HG03354 (cell line): ENCODE data around the gene OPALIN.
"Not testable (repeated sequence)": the region's sequence is repeated elsewhere in the genome, so short reads cannot be mapped to it uniquely, and the experiment has no call there.

ENCODE experiments used
- ATAC-seq: cut with Tn5 transposase; IDR thresholded peaks from one replicate; pipeline ENCODE4 v1.9.1; 2021; ENCODE audit warnings: mild to moderate bottlenecking; ENCODE audit not compliant: unreplicated experiment, poor library complexity, severe bottlenecking

Gene OPALIN

DNA sequence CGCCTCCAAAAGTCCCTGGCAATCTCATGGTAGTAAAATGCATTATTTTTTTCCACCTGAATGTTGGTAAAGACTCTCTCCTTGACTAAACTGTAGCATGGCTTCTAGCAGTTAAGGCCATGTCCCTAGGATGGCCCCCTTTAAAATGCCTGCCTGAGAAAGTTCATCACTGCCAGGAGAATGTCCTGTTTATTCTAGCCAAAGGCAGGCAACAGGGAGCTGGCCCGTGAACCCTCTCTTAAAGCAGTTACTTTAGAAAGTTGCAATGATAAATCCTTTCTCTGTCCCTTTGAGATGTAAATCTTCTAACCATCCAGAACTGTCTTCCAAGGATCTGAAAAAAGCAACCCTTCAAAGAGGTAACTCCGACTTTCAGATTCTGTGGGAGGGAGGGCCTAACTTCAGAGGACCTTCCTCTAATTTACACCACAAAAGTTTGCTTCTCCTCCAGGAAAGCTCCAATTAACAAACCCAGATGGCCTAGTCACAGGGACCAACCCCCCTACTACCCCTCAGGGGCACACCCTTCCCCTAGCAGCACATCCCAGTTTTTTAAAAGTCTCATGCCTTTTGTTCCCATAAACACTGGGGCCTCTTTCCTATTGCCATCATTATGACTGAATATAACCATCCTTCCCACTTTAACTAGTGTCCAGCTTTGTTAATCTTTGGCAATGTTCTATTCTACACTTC, 49.0 kb downstream of the OPALIN start:
- no peak for ATAC-seq

DNA sequence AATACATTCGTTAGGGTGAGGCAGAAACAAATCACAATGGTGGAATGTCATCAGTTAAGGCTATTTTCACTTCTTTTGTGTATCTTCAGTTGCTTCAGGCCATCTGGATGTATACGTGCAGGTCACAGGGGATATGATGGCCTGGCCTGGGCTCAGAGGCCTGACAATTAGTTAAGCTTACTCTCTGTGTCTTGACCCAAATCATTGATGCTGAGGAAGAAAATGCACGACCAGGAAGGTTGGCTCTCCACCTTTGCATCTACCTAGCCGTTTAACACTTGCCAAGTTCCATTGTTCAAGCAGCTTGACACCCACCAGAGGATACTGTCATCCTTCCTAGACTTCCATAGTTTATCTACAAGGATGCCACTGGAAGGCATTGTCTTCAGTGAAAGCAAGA, 49.9 kb downstream of the OPALIN start:
- not testable (repeated sequence) for ATAC-seq

DNA sequence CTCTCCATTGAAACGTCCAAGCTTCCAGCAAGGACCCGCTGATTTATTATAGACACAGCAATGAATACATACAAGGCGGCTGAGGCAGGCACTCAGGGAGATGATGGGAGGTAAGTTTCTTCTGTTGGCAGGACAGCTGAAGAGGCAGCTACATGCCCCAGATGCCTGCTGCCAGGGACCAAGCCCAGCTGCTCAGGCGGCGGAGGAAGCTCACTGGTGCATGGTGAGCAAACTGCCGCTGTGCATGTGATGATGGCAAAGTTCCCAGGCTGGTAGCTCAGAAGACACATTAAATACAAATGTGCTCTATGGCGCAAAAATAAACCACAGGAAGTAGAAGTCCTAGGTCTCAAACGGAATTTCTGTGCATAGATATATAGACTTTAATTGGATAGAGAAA, 52.3 kb downstream of the OPALIN start:
- no peak for ATAC-seq

DNA sequence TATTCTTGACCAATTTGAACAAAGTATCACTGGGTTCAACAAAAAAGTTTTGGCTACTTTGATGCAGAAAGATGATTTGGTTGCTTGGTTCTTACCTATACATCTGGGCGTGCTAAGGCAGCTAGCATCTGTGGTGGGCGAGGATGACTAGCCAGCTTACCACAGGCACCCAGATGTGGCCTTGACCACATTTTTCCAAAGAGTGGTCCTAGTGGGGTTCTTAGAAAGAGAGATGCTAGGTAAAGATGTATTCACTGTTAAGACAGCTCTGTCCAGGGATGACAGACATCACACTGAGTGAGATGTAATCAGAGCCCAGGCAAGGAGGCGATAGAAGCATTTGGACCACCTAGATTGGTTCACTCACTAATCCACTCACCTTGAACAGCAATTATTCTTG, 53.8 kb downstream of the OPALIN start:
- ATAC-seq, result peak; percentile 57

DNA sequence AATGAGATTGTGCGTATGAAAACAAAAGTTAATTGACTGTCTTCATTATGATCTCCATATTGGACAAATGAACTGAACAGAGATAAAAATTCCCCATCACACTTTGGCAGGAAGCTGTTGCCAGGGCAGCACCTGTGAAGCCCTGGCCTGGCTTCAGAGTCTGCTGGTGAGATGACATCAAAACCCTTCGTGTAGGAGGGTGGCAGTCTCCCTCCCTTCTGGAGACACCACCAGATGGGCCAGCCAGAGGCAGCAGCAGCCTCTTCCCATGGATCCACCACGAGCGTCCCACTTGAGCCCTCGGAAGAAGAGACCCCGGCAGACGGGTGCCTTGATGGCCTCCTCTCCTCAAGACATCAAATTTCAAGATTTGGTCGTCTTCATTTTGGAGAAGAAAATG, 54.6 kb downstream of the OPALIN start, which contains the start of gene DNTT:
Gene DNTT, plus strand, starts transcription at position 205 of the 400 bp plus-strand sequence. Its CDS starts 64 bp downstream, at position 269.
- no peak for ATAC-seq

DNA sequence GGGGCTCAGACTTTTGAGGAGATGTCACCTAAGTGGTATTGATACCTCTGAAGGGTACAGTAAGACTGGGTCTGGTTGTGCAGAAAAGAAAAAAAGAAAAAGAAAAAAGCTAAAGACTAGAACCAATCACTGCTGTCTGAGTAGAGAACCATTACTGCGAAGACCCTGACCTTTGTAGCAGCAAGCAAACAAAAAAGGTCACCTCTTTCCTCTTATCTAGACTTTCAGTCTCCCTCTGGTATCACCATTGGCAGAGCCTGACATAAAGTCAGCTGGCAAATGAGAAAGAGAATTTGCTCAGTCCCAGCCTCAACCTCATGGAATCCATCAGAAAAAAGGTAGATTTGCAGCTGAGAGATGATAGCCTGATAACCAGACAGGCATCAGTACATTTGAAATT, 57.2 kb downstream of the OPALIN start:
- no peak for ATAC-seq

DNA sequence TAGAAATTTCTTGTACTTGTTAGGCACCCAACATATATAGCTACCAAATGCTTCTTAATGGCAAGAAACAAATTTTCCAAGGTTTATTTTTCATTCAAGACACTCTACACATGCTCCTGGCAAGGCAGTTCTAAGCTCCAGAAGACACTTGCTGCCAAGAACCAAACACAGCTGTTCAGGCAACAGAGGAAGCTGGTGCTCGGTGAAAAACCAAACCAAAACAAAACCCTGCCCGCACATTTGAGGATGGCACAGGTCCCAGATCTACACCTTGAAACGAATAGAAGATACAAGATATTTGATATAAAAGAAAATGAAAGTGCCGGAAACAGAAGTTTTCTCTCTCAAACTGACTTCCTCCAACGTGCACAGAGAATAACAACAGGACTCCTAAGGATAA, 59.4 kb downstream of the OPALIN start:
- ATAC-seq, result no peak

DNA sequence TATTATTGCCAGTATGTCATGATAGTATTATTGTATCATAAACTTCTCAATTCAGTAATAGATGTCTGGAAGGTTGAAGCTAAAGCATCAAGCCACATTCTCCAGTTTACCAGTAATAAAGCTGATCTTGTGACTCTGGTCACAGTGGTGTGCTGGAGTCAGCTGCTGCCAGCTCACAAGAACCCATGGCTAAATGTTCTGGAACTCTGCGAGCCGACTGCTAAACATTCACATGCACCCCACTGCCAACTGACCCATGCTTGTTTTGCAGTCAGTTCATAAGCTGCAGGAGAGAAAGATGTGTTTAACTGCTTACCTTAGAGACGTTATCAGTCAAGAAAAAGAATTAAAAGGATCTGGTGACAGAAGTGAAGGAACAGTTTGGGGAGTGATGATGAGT, 60.4 kb downstream of the OPALIN start:
- no peak for ATAC-seq

DNA sequence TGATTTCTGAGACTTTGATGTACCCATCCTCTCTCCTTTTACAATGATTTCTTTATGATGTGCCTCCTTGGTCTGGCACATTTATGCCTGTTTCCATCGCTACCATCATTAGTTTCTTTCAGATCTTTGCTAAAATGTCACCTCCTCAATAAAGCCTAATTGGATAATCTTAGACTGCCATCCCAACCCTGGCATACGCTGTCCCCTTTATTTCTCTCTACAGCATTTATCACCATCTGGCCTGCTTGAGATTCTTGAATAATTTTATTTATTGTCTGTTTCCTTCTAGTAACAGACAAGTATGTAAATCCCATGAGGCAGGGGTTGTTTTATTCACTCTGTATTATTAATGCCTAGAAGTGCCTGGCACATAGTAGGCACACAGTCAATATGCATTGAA, 61.3 kb downstream of the OPALIN start:
- no peak for ATAC-seq

DNA sequence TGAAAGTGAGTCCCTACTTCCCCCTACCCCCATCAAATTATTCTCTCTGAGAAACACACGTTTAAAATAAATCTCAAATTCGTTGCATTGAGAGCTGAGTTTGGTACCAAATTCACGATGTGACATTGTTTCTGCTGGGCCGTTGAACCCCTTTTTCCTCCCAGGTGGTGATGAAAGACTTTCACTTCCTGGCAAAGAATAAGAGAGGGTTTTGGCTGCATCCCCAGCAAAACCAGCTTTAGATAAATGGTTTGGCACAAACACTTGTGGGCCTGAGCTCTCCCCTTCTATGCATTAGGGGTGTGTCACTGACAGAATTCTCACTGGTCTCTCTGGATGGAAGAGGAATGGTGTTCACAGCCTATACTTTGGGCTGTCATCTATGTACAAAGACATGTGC, 63.3 kb downstream of the OPALIN start:
- no peak for ATAC-seq
